ENCODE data around the gene WNT7B.

DNA sequence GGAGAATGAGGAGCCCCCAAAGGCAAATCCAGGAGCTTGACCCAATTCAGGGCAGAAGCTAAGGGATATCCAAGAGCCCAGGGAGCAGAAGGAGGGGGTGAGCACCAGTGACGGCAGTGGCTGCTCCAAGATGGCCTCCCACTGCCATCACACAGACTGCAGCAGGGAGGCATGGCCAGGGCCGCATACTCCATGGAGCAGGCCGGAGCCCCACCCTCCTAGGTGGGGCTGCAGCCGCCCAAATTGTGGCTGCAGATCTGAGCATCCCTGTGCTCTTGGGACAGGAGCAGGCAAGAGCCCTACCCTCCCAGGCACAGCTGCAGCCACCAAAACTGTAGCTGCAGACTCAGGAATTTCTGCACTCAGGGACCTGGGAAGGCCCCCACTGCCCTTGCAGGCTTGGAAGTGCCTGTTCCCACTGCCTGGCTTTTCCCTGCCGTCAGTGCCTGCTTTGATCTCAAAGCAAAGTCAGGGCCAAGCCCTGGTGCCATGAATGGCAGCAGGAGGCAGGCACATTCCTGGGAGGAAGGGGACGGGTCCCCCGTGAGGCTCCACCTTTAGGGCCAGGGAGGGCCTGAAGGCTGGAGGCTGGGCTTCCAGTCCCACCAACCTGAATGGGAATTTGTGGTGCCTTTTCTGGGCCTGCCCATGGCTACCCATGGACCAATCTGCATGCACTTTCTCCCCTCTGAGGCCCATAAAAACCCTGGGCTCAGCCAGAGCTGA lies 10.3 kb upstream of the WNT7B start:
- no peak for TF ChIP-seq CTCF (IDR thresholded peaks at IDR 0.05)
- no peak for TF ChIP-seq EZH2 (IDR thresholded peaks at IDR 0.05)

All from neural progenitor cell (in vitro differentiated cells).